Eye (tissue), 1 donor: ENCODE results near the gene CFB.
A peak's percentile ranks its signal among the peaks of the same experiment; 100 is the strongest.

Experiments used
- DNase-seq: peaks from one replicate; pipeline ENCODE4 v3.0.0-alpha.2; 2015

The CFB gene

DNA sequence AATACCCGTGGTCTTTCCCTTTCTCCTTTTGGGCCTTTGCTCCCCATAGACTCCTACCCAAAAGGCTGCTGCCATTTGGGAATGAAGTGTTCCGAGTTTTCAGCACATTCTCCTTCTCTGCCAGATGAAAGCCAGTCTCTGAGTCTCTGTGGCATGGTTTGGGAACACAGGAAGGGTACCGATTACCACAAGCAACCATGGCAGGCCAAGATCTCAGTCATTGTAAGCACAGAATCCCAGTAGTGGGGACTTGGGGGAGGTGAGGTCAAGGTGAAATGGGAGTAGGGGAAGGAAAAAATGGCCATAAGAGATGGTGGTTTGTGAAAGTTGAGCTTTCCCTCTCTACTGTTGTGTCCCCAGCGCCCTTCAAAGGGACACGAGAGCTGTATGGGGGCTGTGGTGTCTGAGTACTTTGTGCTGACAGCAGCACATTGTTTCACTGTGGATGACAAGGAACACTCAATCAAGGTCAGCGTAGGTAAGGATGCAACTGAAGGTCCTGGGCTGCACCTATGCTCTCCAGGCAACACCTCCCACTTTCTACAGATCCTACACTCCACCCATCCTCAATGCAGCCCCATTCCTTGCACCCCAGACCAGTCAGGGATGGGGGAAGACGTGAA lies 4.1 kb downstream of the CFB start:
- no peak for DNase-seq

DNA sequence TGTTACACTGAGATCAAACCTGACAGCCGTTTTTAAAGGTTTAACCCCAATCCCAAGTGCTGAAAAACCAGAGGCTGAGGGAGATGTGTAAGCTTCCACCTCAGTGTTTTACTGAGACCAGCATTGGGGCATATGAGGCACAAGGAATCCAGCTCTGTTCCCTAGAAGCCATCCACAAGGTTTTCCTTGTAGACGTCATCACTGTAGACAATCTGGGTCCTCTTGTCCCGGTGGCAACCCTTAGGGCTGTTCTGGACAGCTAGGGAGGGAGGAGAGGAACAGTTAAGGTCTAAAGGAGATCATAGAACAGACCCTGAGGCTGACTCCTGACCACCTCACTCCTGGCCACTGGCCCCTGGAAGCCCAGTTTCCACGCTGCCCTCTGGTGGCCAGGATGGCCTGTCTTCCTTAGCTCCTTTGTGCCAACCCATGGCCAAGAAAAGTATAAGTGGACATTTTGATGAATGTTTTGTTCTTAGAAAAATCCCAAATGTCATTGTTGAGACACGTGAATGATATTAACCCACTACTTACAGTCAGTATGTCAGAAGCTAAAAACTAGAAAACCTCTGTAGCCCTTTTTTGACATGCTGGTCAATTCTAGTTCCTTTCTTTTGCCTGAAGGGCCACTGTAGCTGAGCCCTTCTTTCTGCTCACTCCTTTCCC lies 6.4 kb downstream of the CFB start:
- DNase-seq, result peak; percentile 79

DNA sequence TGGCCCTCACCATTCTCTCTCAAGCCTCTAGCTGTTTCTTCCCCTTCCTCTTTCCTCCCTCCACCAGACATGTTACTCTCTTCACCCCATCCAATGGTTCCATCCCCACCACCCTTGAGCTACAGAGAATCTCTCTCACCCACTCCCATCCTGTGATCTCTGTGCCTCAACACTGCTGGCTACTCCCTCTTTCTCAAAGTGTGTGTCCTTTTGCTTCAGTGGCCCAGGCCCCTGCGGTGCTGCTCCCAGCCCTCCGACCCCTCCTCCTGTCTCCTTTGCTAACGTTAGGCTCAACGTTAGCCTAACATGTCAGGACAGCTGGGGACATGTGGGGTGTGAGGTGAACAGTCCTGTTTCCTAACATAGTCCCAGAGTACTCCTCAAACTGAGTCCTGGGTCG lies 7.0 kb downstream of the CFB start:
- no peak for DNase-seq

DNA sequence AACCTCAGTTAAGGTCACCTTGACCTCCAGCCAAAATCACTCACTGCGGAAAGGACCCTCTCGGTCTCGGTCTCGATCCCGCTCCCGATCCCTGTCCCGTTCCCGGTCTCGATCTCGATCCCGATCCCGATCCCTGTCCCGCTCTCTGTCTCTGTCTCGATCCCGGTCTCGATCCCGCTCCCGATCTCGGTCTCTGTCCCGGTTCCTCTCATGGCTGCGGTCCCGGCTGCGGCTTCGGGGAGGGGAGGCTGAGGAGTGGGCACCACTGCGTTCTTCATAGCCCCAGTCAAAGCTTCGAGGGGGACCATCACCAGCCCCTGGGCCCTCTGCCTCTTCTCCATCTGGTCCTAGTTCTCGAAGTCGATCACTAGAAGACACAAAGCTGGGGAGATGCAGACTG lies 8.6 kb downstream of the CFB start:
- no peak for DNase-seq

DNA sequence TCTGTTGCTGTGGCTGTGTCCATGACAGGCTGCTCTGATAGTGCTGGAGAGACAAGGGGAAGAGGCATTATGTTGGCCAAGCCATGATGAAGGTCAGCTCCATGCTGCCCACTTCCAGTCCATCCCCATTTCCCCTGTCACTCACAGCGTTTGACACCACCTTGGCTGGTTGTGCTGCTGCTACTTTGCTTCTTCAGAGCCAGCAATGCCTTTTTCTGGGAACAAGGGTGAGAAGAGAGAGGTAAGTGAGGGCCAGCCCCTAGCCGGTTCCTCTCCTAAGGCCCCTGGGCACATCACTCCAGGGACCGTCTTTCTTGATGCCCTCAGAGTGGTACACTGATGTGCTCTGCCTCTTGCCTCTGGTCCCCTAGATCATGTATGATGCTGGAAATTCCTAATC lies 10.9 kb downstream of the CFB start:
- DNase-seq, result no peak

DNA sequence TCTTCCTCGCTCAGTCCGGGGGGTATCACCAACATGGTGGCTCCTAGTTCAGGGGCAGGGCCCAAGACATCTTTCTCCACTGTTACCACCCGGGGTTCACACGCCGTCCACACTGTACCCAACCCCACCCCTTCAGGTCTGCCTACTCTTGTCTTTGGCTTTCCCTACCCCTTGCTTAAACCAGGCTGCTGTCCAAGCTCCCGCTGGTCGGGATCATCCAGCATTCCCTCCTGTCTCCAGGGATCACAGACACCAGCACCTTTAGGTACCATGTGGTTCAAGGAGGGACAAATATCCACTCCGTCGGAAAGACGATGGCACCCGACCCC lies 12.5 kb downstream of the CFB start:
- DNase-seq, result no peak

DNA sequence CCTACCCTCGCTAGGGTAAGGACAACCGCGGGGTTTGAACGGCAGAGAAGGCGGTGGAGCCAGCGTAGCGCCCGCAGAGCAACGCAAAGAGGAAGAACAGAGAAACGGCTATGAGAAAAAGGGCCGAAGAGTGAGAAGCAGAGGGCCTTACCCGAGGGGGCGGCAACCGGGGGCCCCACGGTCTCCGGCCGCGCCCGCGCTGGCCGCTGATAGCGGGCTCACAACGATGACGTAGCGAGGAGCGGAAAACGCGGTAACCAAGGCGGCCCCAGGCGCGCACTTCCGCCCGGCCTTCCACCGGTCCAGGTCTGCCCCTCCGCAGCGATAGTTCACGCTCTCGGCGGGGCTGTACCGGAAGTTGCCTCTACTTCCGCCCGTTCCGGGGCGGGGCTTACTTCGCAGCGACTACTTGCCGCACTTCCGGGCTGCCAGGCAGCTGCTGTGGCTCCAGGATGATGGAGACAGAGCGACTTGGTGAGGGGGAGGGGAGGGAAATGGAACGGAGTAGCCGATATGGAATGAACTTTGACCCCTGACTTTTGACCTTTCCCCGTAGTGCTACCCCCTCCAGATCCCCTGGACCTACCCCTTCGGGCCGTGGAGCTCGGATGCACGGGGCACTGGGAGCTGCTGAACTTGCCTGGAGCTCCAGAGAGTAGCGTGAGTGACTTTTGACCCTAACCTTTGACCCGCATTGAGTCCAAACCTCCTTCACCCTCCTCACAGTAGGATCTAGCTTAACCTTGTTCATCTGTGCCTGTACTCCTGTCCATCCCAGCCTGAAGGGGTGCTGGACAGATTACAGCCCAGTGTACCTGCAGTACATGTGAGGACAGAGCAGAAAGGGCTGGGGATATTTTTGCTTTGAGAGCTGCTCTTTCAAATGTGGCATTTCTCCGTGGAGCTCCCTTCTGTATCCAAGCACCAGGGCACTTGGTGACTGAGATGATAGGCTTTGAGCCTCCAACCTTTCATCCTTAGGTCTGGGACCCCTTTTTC lies 13.1 kb downstream of the CFB start, which contains the start of the genes NELFE and SKIC2:
NELFE (minus strand) TSS at position 231 of the 999 bp plus-strand sequence. CDS start 525 bp downstream, outside the sequence.
SKIC2 (plus strand) TSS at position 435 of the 999 bp plus-strand sequence; CDS start at position 453, 18 bp downstream.
- peak; percentile 99 for DNase-seq

DNA sequence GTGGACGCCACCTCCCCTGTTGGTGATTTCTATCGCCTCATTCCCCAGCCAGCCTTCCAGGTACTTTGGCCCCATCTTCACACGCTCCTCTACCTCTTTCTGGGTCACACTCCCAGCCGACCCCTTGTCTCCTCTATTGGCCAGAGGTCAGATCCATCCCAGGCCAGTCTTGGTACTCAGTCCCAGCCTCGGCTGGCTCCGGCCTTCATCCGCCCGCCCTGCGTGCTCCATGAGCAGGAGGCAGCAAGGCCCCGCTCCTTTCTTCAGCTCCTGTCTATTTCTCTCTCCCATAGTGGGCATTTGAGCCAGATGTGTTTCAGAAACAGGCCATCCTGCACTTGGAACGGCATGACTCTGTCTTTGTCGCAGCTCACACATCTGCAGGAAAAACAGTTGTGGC lies 15.7 kb downstream of the CFB start:
- DNase-seq, result no peak

DNA sequence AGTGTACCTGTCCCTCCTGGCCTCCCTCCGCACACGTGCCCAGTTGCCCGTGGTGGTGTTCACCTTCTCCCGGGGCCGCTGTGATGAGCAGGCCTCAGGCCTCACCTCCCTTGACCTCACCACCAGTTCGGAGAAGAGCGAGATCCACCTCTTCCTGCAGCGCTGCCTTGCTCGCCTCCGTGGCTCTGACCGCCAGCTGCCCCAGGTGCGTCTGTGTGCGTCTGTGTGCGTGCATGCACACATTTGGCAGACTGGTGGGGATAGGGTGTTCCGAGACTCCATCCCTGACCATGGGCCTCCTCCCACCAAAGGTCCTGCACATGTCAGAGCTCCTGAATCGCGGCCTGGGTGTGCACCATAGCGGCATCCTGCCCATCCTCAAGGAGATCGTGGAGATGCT lies 18.0 kb downstream of the CFB start:
- DNase-seq, result no peak

DNA sequence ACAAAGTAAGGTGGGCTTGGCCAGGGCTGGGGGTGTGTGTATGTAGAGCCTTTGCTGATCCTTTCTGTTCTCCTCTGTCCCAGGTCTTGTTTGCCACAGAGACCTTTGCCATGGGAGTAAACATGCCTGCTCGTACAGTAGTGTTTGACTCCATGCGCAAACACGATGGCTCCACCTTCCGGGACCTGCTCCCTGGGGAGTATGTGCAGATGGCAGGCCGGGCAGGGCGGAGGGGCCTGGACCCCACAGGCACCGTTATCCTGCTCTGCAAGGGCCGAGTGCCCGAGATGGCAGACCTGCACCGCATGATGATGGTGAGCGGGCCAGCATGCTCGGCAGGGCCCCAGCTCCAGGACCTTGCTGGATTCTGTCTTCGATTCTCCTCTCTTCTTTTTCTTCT lies 19.8 kb downstream of the CFB start:
- no peak for DNase-seq

DNA sequence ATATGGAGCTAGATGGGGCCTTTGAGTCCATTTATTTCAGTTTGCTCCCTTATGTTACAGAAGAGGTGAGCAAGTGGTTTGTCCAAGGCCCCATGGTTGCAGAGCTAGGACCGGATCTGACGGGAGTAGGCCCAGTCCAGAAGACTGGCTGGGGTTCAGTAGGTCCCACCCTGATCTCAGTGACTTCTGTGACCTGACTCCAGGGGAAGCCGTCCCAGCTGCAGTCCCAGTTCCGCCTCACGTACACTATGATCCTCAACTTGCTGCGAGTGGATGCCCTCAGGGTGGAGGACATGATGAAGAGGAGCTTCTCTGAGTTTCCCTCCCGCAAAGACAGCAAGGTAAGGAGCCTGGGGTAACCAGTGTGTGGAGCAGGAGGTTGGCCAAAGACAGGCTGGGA lies 20.6 kb downstream of the CFB start:
- DNase-seq, result no peak

DNA sequence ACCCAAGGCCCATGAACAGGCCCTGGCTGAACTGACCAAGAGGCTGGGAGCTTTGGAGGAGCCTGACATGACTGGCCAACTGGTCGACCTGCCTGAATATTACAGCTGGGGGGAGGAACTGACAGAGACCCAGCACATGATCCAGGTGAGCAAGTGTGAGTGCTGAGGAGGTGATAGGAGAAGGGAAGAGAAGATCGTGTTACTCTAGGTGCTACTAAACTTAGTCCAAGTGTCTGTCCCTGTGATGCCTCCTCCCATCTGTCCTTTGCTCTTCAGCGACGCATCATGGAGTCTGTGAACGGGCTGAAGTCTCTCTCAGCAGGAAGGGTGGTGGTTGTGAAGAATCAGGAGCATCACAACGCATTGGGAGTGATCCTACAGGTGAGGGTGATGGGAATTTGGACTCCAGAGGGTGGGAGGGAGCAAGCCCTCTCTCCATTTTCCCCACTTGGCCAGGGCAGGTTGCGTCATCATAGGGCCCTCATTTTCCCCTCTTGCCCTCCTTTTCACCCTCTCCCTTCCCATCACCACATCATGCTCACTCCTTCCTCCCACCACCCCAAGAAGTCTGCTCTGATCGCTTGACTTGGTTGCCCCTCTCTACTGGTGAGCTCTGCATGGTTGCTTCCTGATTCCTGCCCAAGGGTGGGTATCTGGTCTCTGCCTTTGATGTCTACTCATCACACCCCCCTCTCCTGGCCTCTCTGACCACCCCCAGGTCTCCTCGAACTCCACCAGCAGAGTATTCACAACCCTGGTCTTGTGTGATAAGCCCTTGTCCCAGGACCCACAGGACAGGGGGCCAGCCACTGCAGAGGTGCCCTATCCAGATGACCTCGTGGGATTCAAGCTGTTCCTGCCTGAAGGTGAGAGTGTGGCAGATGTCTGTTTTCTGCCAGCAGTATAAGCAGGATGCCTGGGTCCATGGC lies 21.4 kb downstream of the CFB start:
- DNase-seq, result no peak

DNA sequence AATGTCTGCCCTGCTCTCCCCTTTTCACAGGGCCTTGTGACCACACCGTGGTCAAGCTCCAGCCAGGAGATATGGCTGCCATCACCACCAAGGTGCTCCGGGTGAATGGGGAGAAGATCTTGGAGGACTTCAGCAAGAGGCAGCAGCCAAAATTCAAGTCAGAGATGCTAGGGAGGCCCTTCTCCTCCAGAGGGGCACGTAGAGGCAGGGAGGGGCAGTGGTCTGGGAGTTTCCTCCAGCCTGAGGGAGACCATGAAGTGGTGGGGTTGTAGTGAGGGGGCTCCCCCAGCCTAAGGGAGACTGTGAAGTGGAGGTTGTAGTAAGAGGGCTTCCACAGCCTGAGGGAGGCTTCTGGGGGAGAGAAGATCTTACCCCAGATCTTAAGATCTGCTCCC lies 22.0 kb downstream of the CFB start:
- DNase-seq, result no peak

DNA sequence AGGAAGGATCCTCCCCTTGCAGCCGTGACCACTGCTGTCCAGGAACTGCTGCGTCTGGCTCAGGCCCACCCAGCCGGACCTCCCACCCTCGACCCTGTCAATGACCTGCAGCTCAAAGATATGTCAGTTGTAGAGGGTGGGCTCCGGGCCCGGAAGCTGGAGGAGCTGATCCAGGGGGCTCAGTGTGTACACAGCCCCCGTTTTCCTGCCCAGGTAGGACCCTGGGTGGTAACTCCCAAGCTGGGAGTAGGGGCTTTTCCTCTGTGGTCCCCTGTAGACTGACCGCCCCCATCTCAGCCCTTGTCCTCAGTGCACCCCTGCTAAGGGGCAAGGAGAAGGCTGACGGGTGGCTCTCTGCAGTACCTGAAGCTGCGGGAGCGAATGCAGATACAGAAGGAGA lies 22.4 kb downstream of the CFB start:
- no peak for DNase-seq

DNA sequence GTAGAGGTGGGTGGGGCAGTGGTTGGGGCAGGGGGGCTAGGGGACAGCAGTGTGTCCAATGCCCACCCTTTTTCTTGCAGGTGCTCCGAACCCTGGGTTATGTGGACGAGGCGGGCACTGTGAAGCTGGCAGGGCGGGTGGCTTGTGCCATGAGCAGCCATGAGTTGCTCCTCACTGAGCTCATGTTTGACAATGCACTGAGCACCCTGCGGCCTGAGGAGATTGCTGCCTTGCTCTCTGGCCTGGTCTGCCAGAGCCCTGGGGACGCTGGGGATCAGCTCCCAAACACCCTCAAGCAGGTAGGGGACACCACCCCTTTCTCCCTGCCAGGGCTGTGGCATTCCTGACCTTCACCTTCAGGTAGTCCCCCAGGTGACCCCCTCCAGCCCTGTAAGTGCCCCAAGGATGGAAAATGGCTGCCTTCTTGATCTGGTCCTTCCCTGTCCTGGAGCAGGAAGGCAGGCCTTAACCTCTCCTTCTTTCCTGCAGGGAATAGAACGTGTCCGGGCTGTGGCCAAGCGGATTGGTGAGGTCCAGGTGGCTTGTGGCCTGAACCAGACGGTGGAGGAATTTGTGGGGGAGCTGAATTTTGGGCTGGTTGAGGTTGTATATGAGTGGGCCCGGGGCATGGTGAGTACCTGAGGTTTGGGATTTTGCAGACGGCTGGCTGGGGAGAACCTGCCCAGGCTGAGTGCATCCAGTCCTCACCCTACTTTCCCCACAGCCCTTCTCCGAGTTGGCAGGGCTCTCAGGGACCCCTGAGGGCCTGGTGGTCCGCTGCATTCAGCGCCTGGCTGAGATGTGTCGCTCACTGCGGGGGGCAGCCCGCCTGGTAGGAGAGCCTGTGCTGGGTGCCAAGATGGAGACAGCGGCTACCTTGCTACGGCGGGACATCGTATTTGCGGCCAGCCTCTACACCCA lies 23.2 kb downstream of the CFB start:
- no peak for DNase-seq

DNA sequence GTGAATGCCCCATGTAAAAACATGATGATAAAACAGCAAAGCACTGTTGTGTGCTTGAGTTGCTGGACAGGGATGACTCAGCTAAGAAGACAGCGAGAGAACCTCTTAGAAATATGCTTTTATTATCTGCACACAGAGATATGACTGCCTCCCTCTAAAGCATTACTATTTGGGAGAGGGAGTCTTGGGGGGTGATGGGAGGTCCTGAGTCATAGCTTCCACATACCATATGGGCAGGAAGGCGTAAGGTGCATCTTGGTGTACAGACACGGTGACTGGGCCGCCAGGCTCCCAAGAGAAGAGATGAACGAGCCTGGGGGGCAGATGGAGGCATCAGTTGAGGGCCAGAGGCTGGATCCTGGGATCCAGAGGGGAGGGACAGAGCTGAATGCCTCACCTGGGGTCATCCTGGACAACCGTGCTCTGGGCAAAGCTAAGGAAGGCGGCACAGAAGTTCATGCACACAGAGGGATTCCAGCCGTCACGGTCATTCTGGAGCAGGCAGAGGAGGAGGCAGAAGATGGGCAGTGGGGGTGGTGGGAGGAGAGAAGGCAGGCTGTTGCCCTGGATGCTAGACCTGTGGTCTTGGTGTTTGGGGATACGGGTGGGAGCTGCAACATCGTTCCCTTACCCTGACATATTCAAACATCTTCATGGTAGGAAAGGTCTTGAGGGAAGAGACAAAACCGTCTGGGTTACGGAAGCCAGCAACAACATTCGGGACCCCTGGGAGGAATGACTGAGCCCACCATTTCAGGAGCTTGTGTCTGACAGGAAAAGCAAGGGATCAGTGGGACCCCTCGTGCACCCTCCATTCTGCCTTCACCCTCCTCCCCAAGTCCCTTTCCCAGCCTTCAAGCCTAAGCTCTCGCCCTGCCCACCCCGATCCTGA lies 24.1 kb downstream of the CFB start:
- no peak for DNase-seq

DNA sequence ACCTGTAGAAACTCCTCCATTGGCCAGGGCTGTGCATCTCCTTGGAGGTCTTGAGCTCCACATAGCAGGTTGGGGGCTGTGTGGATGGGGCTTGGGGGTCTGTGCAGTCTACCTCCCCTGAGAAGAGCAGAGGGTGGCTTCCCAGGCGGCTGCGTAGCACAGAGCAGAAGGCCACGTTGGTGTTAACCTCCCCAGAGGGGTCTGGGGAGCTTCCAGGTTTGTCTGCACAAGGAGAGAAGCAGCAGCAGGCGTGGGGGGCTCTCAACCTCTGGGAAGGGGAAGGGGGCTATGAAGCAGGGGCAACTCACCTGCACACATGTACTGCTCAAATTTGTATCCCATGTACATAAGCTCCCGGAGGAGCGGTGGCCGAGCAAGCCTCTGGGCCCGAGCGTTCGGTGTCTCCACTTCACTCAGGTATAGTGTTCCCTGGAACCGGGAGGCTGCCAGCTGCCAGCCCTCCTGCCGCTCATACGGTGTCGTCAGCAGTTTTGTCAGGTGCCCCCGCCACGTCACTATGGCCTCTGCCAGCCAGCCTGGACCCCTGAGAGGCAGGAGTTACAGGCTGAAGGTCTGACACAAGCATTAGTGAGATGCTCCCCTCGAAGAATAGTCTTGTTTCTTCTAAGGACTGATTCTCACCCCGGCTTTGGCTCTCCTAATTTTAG lies 24.8 kb downstream of the CFB start:
- DNase-seq, result no peak

DNA sequence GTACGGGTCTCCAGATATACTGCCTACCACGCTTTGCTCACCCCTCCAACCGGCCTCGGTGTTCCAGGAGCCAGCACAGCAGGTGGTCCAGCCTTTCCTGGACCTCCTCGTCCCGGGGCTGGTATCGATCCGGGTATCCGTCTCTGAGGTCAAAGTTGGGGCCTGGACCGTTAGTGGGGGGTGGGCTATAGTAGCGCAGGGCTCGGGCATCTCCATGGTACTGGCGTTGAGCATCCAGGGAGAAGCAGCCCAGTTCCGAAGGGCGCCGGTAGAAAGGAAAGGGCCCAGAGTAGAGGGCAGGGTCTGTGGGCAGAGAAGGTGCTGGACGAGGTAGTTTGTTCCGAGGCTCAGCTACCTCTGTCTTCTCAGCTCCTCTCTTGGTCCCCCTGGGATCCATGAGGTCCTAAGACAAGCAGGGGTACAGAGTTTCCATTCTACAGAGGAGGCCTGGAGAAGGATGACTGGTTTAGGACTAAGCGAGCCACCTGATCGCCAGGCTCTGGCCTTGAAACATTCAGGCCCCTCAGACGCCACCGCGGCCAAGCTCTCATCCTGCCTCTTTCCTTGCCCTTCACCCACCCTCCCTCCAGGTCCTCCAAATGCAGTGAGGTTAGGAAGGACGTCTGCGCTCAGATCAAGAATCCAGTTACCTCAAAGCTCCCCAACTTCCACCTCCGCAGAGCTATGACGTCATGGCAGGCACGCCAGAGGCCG lies 25.5 kb downstream of the CFB start:
- DNase-seq, result no peak
